B cell (primary cell): ENCODE measurements around the gene ANKRD61.

ENCODE experiments used
- EZH2 ChIP-seq: IDR thresholded peaks from 2 replicates; pipeline ENCODE4 v1.6.1; 2012; ENCODE audit warnings: borderline replicate concordance, low read depth, mild to moderate bottlenecking, moderate library complexity, low read length; ENCODE audit not compliant: insufficient read depth, poor library complexity, severe bottlenecking
- TF ChIP-seq, protein P1 (sequence below): fragments of 200-600 bp; IDR thresholded peaks from one replicate; pipeline ENCODE4 v1.8.0; 2022; ENCODE audit warnings: antibody characterized with exemption, mild to moderate bottlenecking

DNA sequence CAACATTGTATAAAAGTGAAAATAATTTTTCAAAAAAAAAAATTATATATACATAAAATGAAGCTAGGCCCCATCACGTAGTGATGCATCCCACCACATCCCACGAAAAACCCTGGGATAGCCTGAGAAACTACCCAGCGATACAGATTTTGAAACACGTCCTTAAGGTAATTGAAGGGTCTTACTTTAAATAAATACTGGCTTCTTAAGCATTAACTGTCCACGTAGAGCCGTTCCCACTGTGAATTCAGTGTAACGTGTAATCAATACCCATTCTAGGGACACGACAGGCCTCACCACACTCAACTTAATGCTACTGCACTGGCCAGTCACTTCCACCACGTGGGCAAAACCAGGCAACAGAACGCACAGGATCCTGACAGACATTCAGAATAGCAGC lies 4.0 kb downstream of the ANKRD61 start:
- TF ChIP-seq, protein P1, sequence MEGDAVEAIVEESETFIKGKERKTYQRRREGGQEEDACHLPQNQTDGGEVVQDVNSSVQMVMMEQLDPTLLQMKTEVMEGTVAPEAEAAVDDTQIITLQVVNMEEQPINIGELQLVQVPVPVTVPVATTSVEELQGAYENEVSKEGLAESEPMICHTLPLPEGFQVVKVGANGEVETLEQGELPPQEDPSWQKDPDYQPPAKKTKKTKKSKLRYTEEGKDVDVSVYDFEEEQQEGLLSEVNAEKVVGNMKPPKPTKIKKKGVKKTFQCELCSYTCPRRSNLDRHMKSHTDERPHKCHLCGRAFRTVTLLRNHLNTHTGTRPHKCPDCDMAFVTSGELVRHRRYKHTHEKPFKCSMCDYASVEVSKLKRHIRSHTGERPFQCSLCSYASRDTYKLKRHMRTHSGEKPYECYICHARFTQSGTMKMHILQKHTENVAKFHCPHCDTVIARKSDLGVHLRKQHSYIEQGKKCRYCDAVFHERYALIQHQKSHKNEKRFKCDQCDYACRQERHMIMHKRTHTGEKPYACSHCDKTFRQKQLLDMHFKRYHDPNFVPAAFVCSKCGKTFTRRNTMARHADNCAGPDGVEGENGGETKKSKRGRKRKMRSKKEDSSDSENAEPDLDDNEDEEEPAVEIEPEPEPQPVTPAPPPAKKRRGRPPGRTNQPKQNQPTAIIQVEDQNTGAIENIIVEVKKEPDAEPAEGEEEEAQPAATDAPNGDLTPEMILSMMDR: no peak
- no peak for TF ChIP-seq EZH2
